GM12878 (cell line): ENCODE results near the gene OTOS. TPM values are rescaled to one million over a fixed set of nuclear protein-coding genes. Genes with fewer than 3 reads are reported as not detected.

Source experiments
- ATAC-seq: fragments of 200-7000 bp; cut with Tn5 transposase; 3 replicates; pipeline ENCODE4 v1.9.1; 2020; ENCODE audit warnings: mild to moderate bottlenecking, moderate library complexity
- BruUV-seq: library from RNA; stranded (reverse); fragments of 400-500 nt; replicated peaks from 2 replicates; lab custom pipeline; 2021; lab: Mats Ljungman, UMichigan
- CTCF ChIA-PET: fragments of 300-600 bp; sonication (Branson Sonifier 250); formaldehyde crosslinking; extraction: SDS; loops from one replicate; lab custom pipeline; 2021; ENCODE audit warnings: inconsistent platforms; lab: Yijun Ruan, JAX
- POLR2A ChIA-PET: fragments of 350-600 bp; formaldehyde crosslinking; extraction: SDS; loops from one replicate; lab custom pipeline; 2021; ENCODE audit warnings: inconsistent platforms; lab: Charles Lee
- RAD21 ChIA-PET: fragments of 300-600 bp; sonication (Branson Sonifier 250); formaldehyde crosslinking; loops from one replicate; lab custom pipeline; 2023; ENCODE audit warnings: antibody characterized with exemption; ENCODE audit not compliant: unreplicated experiment; lab: Charles Lee
- SMC1A ChIA-PET: fragments of 300-600 bp; sonication (Branson Sonifier 250); formaldehyde crosslinking; loops from one replicate; lab custom pipeline; 2023; ENCODE audit not compliant: unreplicated experiment, uncharacterized antibody; lab: Charles Lee
- DNase-seq: peaks from one replicate; pipeline ENCODE4 v3.0.0-alpha.2; 2011; ENCODE audit warnings: low read depth, low spot score
- FAIRE-seq: peaks from 3 replicates; lab custom pipeline; 2011; peaks lifted over from hg19 to GRCh38; lab: Jason Lieb, UNC
- H2AFZ ChIP-seq: 2 replicates; pipeline ENCODE4 v1.6.0; 2011; ENCODE audit warnings: low read depth, low read length, control low read depth; ENCODE audit not compliant: control insufficient read depth
- H3K27ac ChIP-seq: 2 replicates; pipeline ENCODE4 v1.5.1; 2011; ENCODE audit warnings: control low read depth; ENCODE audit not compliant: control insufficient read depth, insufficient read depth
- H3K27me3 ChIP-seq, 2 experiments: replicated peaks in 1 of 2; 2 replicates each; pipeline versions ENCODE4 v1.6.0 to v1.6.1; 2011; ENCODE audit warnings: low read length in 1 of 2; ENCODE audit not compliant: control insufficient read depth in 2 of 2, insufficient read depth in 2 of 2
- H3K36me3 ChIP-seq, 2 experiments: 2 replicates each; pipeline ENCODE4 v1.5.1; 2011; ENCODE audit warnings: low read length in 1 of 2; ENCODE audit not compliant: control insufficient read depth in 2 of 2, insufficient read depth in 2 of 2
- H3K4me1 ChIP-seq: 2 replicates; pipeline ENCODE4 v1.6.1; 2011; ENCODE audit warnings: mild to moderate bottlenecking, low read length, moderate library complexity, mixed read lengths; ENCODE audit not compliant: control insufficient read depth, insufficient read depth
- H3K4me2 ChIP-seq: 2 replicates; pipeline ENCODE4 v1.6.0; 2011; ENCODE audit warnings: control low read depth; ENCODE audit not compliant: control insufficient read depth, insufficient read depth
- H3K4me3 ChIP-seq: fragments of 200-600 bp; sonication (generic); 2 replicates; pipeline ENCODE4 v1.5.1; 2016
- H3K79me2 ChIP-seq: 2 replicates; pipeline ENCODE4 v1.6.0; 2011; ENCODE audit warnings: low read length; ENCODE audit not compliant: control insufficient read depth, insufficient read depth
- H3K9ac ChIP-seq: 2 replicates; pipeline ENCODE4 v1.8.0; 2011; ENCODE audit warnings: low read length, control low read depth, mixed read lengths; ENCODE audit not compliant: control insufficient read depth, insufficient read depth
- H3K9me3 ChIP-seq: replicated peaks from 3 replicates; pipeline ENCODE4 v1.5.1; 2011; ENCODE audit warnings: mild to moderate bottlenecking, low read length; ENCODE audit not compliant: control insufficient read depth, insufficient read depth
- H4K20me1 ChIP-seq: 2 replicates; pipeline ENCODE4 v1.6.0; 2011; ENCODE audit not compliant: control insufficient read depth, insufficient read depth
- BCL11A ChIP-seq: IDR thresholded peaks from 2 replicates; pipeline ENCODE4 v1.6.1; 2011; ENCODE audit warnings: low read depth, low read length
- CBX5 ChIP-seq: sonication (generic); IDR thresholded peaks from 2 replicates; pipeline ENCODE4 v1.6.1; 2016; ENCODE audit warnings: low read depth, moderate library complexity, mild to moderate bottlenecking, inconsistent platforms
- GATAD2B ChIP-seq: fragments of 450-650 bp; conservative IDR thresholded peaks from 2 replicates; pipeline ENCODE4 v1.6.1; 2017; ENCODE audit warnings: low read depth, mild to moderate bottlenecking, moderate library complexity
- IRF4 ChIP-seq: IDR thresholded peaks from 2 replicates; pipeline ENCODE4 v1.6.1; 2011; ENCODE audit warnings: low read depth, low read length
- KAT2A ChIP-seq: conservative IDR thresholded peaks from 2 replicates; pipeline ENCODE4 v1.6.1; 2011; ENCODE audit warnings: low read depth, low read length; ENCODE audit not compliant: control insufficient read depth
- KDM1A ChIP-seq: fragments of 200-600 bp; sonication (generic); IDR thresholded peaks from 2 replicates; pipeline ENCODE4 v1.6.1; 2016; ENCODE audit warnings: borderline replicate concordance
- MEF2B ChIP-seq: fragments of 450-650 bp; IDR thresholded peaks from 2 replicates; pipeline ENCODE4 v1.6.1; 2018; ENCODE audit warnings: mild to moderate bottlenecking, moderate library complexity; ENCODE audit not compliant: partially characterized antibody, poor library complexity, severe bottlenecking
- POLR2AphosphoS2 ChIP-seq: IDR thresholded peaks from 2 replicates; pipeline ENCODE4 v1.6.1; 2011; ENCODE audit warnings: low read depth, mild to moderate bottlenecking, low read length, improper control_type of control experiment, moderate library complexity
- TAF1 ChIP-seq: IDR thresholded peaks from 2 replicates; pipeline ENCODE4 v1.6.1; 2011; ENCODE audit warnings: mild to moderate bottlenecking, low read depth, low read length, borderline replicate concordance
- WGBS: methylation state at CpG from one replicate; pipeline ENCODE4 v1.1.6; 2016; ENCODE audit warnings: low lambda C conversion rate; ENCODE audit not compliant: insufficient replicate concordance, insufficient coverage; ENCODE audit errors: missing lambda C conversion rate; 5-methylcytosine and 5-hydroxymethylcytosine counted together
- in situ Hi-C: fragments of 300-500 bp; cut with MboI; formaldehyde crosslinking; loops from 9 replicates; pipeline ENCODE4 v1.14.3; 2018; ENCODE audit warnings: mixed read lengths
- intact Hi-C: fragments of 100-400 bp; cut with micrococcal nuclease; formaldehyde crosslinking; loops from one replicate; pipeline ENCODE4 v1.14.2; 2022; ENCODE audit not compliant: unreplicated experiment
- polyA plus RNA-seq, 11 experiments: library from polyadenylated mRNA; depleted of rRNA in 4 of 11; unstranded in 6 of 11; stranded (reverse) in 5 of 11; fragments of >200 nt; fragmentation: Nextera tagmentation in 4 of 11; fragmentation: Illumina TruSeq in 1 of 11; extraction: Ambion mirVana in 4 of 11; extraction: Trizol in 1 of 11; gene quantifications; 1 replicate in 1 of 11; 2 replicates in 10 of 11; pipeline versions ENCODE4 v1.2.1 to v1.2.3, GENCODE V29; 2011 to 2016; ENCODE audit warnings: inconsistent platforms in 2 of 11, missing spikeins in 2 of 11, low read depth in 1 of 11
- total RNA-seq, 4 experiments: library from RNA; depleted of rRNA in 3 of 4; stranded (reverse); fragments of >200 nt in 3 of 4; fragmentation: Illumina TruSeq in 1 of 4; extraction: Trizol in 1 of 4; gene quantifications; 2 replicates each; pipeline versions ENCODE4 v1.2.1 to v1.2.3, GENCODE V29; 2013 to 2021
- TF ChIP-seq, protein P1 (sequence below): fragments of 450-650 bp; IDR thresholded peaks from 2 replicates; pipeline ENCODE4 v1.6.1; 2016; ENCODE audit warnings: mild to moderate bottlenecking

OTOS gene
- total and polyA plus RNA-seq, 10 of the 15 experiments (the other 5 are each of a cell fraction or from before 2014, with no cell fraction given) = not detected

DNA sequence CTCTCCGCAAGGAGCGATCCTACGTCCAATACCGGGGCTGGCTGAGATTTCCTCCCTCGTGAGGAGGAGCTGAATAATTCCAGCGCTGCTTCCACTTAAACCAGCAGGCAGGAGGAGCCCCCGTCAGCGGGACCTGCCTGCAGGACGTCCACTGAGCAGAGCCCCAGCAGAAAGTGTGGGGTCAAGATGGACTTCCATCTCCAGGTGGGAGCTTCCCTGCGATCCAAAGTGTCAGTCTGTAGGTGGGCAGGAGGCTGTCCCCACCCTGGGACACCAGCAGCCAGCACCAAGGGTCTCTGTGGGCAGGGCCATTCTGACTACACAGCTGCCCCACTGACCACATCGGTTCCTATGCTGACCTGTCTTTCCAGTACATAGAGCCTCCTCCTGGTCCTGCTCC lies 462 bp upstream of the OTOS start:
- intact Hi-C loops (loop anchor here (10.0 kb wide), 1 partner anchor 1106 kb away; no protein-coding TSS in a partner anchor), in situ Hi-C loops (loop anchor here (5.0 to 10.0 kb wide), 2 partner anchors 84 to 1106 kb away; no protein-coding TSS in a partner anchor)
- Histone ChIP-seq H3K79me2 (peaks cover 2% of the 10 kb centered on the region), H2AFZ (no peak overlapping the region), H3K4me3 (no peak overlapping the region), H4K20me1 (no peaks in the 10 kb centered on the region), H3K9ac (no peak overlapping the region), H3K36me3 (no peaks in the 10 kb centered on the region), H3K27ac (no peak overlapping the region), H3K4me1 (no peaks in the 10 kb centered on the region), H3K4me2 (no peak overlapping the region), H3K27me3 (peaks cover 0 to 2% of the 10 kb centered on the region in 2 experiments; a peak in 2 of 4 replicates), H3K9me3 (no peaks in the 10 kb centered on the region)
- POLR2A ChIA-PET = no interaction called here
- no TSS peak for BruUV-seq
- no peak for ATAC-seq
- no peak for DNase-seq
- FAIRE-seq = no peak
- SMC1A ChIA-PET = interaction anchor here (4.4 kb wide), 1 partner anchor 80 kb away, joined by 33 read pairs; no protein-coding TSS in a partner anchor
- TF ChIP-seq BCL11A (no peak), MEF2B (no peak), POLR2AphosphoS2 (no peak), GATAD2B (no peak), KDM1A (no peak), TAF1 (no peak), IRF4 (no peak), KAT2A (no peak), CBX5 (no peak)
- TF ChIP-seq, protein P1, sequence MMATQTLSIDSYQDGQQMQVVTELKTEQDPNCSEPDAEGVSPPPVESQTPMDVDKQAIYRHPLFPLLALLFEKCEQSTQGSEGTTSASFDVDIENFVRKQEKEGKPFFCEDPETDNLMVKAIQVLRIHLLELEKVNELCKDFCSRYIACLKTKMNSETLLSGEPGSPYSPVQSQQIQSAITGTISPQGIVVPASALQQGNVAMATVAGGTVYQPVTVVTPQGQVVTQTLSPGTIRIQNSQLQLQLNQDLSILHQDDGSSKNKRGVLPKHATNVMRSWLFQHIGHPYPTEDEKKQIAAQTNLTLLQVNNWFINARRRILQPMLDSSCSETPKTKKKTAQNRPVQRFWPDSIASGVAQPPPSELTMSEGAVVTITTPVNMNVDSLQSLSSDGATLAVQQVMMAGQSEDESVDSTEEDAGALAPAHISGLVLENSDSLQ = no peak
- TF ChIP-seq, all 136 proteins: peak for 0
- WGBS = 51% methylated on average over 11 of the region's 11 CpGs
- ChIA-PET CTCF (interaction anchor here (6.1 kb wide), 1 partner anchor 80 kb away, joined by 78 read pairs; no protein-coding TSS in a partner anchor), RAD21 (interaction anchor here (4.0 kb wide), 1 partner anchor 80 kb away, joined by 33 read pairs; no protein-coding TSS in a partner anchor)
